Mucosa of stomach (tissue), 1 donor: ENCODE results near the gene ANAPC1.
"Not testable (repeated sequence)": the region's sequence is repeated elsewhere in the genome, so short reads cannot be mapped to it uniquely, and the experiment has no call there.

Experiments used
- H3K27me3 ChIP-seq: one replicate; pipeline ENCODE4 v1.7.0; 2013; ENCODE audit warnings: mild to moderate bottlenecking, low read length; ENCODE audit not compliant: control insufficient read depth, insufficient read depth
- H3K36me3 ChIP-seq: one replicate; pipeline ENCODE4 v1.7.0; 2013; ENCODE audit warnings: low read length; ENCODE audit not compliant: control insufficient read depth, insufficient read depth
- H3K4me1 ChIP-seq: one replicate; pipeline ENCODE4 v1.7.0; 2013; ENCODE audit warnings: mild to moderate bottlenecking, low read length; ENCODE audit not compliant: control insufficient read depth, insufficient read depth
- H3K4me3 ChIP-seq: one replicate; pipeline ENCODE4 v1.7.0; 2013; ENCODE audit warnings: low read length
- H3K9ac ChIP-seq: one replicate; pipeline ENCODE4 v1.7.0; 2013; ENCODE audit warnings: mild to moderate bottlenecking, low read length, moderate library complexity
- H3K9me3 ChIP-seq: one replicate; pipeline ENCODE4 v1.7.0; 2013; ENCODE audit warnings: mild to moderate bottlenecking, low read length, moderate library complexity; ENCODE audit not compliant: control insufficient read depth
- donor health status: Pancreatic carcinoma.

The ANAPC1 gene

DNA sequence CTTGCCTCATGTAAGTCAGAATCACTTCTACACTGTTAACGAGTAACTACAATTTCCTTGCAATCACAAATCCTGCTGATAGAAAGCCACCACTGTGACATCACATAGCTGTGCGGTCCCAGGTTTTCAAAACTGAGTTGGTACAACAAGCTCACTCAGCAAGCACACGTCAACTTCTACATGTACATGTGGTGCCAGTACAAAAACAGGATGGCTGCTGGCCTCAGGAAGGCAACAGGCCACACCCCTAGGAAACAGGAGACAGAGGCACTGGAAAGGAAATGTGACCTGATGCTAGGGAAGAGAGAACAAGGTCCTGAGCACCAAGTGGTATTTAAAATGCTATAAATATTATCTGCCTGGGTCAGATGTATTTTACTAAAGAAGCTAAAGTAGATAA, 107.7 kb downstream of the ANAPC1 start:
- H3K9ac ChIP-seq, H3K9me3 ChIP-seq, H3K4me1 ChIP-seq, H3K36me3 ChIP-seq, H3K4me3 ChIP-seq, H3K27me3 ChIP-seq: not testable (repeated sequence)

DNA sequence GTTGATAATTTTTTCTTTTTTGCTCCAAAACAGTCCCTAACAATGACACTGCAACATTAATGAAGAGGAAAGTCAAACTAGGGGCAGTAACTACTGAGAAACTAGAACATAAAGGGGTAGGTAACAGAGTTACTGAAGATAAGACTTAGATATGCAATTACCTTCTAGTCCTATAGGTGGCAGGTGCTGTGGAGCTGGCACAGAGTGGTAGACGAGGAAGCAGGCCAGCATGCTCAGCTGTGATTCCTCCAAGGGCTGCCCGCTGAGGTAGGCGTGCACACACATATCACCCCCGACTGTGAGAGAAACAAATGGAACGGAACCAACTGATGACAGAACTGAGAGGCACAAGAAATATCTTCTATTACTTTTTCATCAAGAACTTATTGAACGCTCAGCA, 111.8 kb downstream of the ANAPC1 start:
- not testable (repeated sequence) for H3K36me3 ChIP-seq, H3K4me1 ChIP-seq, H3K27me3 ChIP-seq, H3K9ac ChIP-seq, H3K4me3 ChIP-seq, H3K9me3 ChIP-seq

DNA sequence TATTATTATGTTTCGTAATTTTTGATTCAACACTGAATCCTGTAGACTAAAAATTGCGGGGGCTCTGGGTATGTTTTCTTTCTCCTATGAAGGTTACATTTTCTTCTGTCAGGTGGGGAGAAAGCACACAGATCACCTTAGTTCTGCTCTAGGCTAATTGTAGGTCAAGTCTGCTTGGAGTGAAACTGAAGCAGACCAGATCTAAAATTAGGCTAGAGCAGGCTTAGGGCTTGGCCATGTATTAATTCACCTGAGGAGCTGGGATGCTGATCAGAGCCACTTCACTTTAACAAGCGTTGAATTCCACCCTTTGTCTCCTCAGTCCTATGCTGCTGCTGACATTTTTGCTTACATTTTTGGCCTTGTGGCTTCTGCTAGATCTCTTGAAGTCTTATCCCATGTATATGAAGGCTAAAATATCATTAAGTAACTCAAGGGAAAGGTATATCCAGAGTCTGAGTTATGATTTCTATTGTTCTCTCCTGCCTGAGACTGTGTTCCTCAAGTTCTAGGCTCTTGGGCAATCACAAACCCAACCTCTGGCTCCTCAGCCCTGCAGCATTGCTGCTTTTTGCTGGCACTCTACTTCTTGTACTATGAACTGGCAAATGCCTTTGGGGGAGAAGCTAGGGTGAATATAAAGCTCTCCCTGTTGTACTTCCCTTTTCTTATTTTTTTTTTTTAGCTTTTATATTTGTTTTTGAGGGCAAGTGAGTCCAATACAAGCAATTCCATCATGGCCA, 112.9 kb downstream of the ANAPC1 start:
- H3K36me3 ChIP-seq, H3K27me3 ChIP-seq, H3K4me3 ChIP-seq, H3K9me3 ChIP-seq, H3K9ac ChIP-seq, H3K4me1 ChIP-seq: not testable (repeated sequence)

DNA sequence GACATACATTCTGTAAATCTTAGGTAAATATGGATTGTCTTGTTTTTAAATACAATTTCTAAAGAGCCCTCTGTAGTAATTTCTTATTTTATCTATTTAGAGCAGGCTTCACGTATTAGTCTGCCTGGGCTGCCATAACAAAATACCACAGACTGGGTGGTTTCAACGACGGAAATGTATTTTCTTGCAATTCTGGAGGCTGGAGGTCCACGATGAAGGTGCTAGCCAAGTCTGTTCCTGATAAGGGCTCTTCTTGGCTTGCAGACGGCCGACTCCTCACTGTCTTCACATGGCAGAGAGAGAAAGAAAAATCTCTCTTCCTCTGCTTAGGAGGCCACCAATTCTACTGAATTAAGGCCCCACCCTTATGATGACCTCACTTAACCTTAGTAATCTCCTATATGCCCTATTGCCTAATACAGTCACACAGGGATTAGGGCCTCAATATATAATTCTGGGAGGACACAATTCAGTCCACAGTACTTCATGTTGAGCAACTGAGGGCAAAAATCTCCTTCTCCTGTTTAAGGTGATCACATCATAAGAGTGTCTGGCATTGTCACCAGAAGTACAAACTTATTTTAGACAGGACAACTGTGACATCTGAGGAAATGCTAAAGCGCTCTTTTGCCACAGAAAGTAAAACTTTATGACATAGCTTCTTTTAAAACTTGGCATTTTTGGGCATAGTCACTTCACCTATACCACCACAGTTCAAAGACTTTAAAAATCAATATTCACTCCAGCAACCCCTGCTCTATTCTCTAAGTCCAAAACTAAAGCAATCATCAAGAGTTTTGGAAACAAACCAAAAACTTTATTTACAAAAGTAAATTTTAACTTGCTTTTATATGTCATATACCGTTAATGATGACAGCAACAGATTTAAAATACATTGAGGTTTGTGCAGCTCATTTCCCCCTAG, 115.5 kb downstream of the ANAPC1 start:
- not testable (repeated sequence) for H3K4me3 ChIP-seq, H3K36me3 ChIP-seq, H3K9ac ChIP-seq, H3K4me1 ChIP-seq, H3K9me3 ChIP-seq, H3K27me3 ChIP-seq

DNA sequence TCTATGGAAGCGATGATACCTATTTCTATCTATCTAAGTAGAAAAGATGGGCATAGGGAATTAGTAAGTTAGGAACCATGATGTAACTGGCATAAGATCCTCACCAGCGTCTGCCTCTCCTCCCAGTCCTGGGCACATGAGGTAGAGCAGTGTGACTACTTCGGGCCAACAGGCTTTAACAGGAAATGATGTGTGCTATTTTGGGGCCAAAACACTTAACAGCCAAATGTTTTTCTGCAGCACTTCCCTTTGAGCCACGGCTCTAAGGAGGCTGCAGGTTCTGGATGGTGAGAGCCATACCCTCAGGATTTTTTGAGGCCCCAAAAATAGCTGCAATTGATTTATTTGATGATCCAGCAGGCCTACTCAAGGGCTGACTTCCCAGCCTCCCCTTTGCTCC, 116.9 kb downstream of the ANAPC1 start:
- not testable (repeated sequence) for H3K36me3 ChIP-seq, H3K27me3 ChIP-seq, H3K4me3 ChIP-seq, H3K9ac ChIP-seq, H3K9me3 ChIP-seq, H3K4me1 ChIP-seq

DNA sequence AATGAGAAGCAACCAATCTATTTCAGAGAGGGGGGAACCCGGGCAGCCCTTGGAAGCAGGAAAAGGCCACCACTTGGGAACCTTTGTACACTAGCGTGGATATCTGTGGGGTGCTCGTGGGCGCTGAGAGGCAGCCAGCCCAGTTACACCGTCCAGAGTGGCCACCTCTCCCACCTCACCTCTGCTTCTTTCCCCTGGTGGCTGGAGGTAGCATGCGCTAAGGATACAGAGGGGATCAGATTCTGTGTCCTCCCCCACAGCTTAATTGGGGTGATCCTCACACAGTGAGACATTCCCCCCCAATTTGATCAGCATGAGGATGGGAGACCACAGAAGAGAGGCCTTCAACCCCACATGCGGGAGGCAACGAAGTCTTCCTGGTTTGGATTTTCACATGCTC, 117.7 kb downstream of the ANAPC1 start:
- not testable (repeated sequence) for H3K4me3 ChIP-seq, H3K4me1 ChIP-seq, H3K9ac ChIP-seq, H3K36me3 ChIP-seq, H3K27me3 ChIP-seq, H3K9me3 ChIP-seq

DNA sequence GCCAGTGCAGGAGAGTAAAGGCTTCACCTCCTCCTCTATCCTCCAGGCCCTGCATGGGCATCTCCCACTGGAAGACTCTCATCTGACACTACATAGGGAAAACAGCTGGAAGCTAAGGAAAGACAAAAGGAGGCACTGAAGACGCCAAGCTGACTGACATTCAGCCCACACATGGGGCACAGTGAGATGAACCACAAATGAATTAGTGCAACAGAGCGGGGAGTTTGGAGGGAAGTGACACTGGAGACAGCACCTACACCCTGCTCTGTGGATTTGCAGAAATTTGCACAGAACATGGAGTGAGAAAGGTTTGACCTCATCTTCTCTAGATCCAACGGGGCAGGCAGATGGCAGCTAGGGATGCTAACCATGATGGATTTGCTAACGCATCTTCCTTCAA, 119.8 kb downstream of the ANAPC1 start:
- H3K4me3 ChIP-seq, H3K9me3 ChIP-seq, H3K36me3 ChIP-seq, H3K4me1 ChIP-seq, H3K9ac ChIP-seq, H3K27me3 ChIP-seq: not testable (repeated sequence)

DNA sequence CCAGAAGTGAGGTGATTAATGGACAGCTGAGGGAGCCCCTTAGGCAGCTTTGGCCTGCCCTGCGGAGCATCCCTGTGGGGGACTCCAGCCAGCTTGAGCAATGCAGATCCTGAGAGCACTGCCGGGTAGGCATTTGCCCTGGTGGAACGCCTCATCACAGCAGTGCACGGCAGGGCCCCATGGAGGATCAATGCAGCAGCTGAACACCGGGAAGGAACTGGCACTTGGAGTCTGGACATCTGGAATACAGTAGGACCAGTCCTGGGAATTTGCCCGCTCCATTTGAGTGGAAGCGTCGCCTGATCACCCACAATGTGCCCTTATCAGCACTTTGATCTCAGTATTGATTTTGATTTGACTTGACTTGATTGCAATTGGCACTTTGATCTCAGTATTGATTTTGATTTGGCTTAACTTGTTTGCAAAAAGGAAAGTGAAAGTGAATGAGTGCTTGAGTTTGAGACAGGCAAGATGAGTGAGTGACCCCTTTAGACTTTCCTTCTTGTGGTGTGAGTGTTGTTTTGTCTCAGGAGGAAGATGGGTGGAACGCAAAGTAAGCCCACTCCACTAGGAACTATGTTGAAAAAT, 123.2 kb downstream of the ANAPC1 start:
- H3K9ac ChIP-seq, H3K4me1 ChIP-seq, H3K4me3 ChIP-seq, H3K36me3 ChIP-seq, H3K27me3 ChIP-seq, H3K9me3 ChIP-seq: not testable (repeated sequence)

DNA sequence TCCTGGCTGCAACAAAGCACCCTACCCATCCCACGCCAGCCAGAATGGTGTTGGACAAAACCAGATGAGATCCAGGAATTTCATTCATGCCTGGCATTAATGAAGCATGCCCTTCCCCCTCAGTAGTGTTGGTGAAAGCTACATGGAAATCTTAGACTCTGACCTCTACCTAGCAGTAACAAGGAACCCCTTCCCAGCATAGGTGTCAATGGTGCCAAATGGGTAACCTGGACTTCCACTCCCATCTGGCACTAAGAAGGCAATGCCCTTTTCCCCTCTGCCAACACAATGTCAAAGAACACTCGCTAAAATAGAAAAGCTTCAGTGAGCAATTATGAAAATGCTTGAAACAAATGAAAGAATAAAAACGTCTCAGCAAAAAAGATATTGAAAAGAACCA, 131.5 kb downstream of the ANAPC1 start:
- H3K36me3 ChIP-seq, H3K27me3 ChIP-seq, H3K9me3 ChIP-seq, H3K4me1 ChIP-seq, H3K9ac ChIP-seq, H3K4me3 ChIP-seq: not testable (repeated sequence)

DNA sequence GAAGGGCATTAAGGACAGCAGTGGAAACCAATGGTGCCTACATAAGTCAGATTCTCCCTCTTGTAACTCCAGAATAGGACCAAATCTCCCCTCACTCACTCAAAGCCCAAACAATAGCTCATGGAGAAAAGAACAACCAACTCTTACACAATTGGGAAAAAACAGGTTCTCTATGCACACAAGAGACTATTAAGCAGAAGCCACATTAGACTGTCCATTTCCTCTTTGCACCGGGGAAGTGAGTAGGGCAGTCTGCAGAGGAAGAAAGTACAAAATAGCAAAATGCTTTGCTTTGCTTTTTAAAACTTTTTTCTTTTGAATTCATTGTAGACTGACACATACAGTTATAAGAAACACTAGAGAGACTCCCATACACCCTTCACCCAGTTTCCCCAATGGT, 133.4 kb downstream of the ANAPC1 start:
- not testable (repeated sequence) for H3K4me1 ChIP-seq, H3K9me3 ChIP-seq

DNA sequence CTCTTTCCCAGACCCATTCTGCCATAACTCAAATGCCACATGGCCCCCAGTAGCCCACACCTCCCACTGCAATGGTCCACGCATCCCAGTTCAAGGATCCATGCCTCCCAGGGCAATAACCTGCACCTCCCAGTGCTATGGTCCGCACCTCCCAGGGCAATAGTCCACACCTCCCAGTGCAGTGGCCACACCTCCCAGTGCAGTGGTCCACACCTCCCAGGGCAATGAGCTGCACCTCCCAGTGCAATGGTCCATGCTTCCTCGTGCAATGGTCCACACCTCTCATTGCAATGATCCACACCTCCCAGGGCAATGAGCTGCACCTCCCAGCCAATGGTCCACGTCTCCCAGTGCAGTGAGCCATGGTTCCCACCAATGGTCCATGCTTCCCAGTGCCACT, 135.6 kb downstream of the ANAPC1 start:
- not testable (repeated sequence) for H3K4me1 ChIP-seq, H3K4me3 ChIP-seq, H3K36me3 ChIP-seq, H3K9me3 ChIP-seq, H3K9ac ChIP-seq, H3K27me3 ChIP-seq

More for the DNA sequence above, 133.4 kb downstream of the ANAPC1 start:
- H3K36me3 ChIP-seq, H3K9ac ChIP-seq, H3K4me3 ChIP-seq, H3K27me3 ChIP-seq: not testable (repeated sequence)

DNA sequence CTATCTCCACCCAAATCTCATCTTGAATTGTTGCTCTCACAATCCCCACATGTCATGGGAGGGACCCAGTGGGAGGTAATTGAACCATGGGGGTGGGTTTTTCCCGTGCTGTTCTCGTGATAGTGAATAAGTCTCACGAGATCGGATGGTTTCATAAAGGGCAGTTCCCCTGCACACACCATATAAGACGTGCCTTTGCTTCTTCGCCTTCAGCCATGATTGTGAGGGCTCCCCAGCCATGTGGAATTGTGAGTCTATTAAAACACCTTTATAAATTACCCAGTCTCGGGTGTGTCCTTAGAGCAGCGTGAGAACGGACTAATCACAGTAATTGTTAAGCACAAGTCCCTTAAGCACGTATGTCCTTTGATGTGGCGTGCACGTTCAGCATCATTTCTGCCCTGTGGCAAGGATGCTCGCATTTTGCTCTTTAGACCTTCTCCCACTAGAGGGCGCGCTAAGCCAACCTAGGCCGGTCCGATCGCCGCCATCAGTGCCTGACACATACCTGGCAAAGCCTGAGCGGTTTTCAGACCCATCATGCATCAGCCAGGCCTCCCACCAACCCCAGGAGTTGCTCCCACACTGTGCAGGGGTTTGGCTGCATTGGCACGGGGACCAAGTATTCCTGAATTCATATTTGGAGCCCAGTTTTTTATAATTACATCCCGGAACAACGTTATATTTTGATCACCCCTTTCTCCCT, 136.4 kb downstream of the ANAPC1 start:
- not testable (repeated sequence) for H3K36me3 ChIP-seq, H3K4me3 ChIP-seq, H3K9ac ChIP-seq, H3K4me1 ChIP-seq, H3K27me3 ChIP-seq, H3K9me3 ChIP-seq
